Endodermal cell (in vitro differentiated cells): ENCODE data around the gene GRIP2. TPM values are rescaled to one million over a fixed set of nuclear protein-coding genes. Genes with fewer than 3 reads are reported as not detected.
A peak's percentile ranks its signal among the peaks of the same experiment; 100 is the strongest.

ENCODE experiments used
- DNase-seq: peaks from one replicate; pipeline ENCODE4 v3.0.0-alpha.2; 2017
- H3K27ac ChIP-seq: 2 replicates; pipeline ENCODE4 v1.5.1; 2013; ENCODE audit warnings: mild to moderate bottlenecking, low read depth, low read length, moderate library complexity
- H3K27me3 ChIP-seq: 2 replicates; pipeline ENCODE4 v1.6.1; 2013; ENCODE audit warnings: mild to moderate bottlenecking, low read length, moderate library complexity; ENCODE audit not compliant: insufficient read depth, control insufficient read depth, poor library complexity, severe bottlenecking
- H3K36me3 ChIP-seq: 2 replicates; pipeline ENCODE4 v1.7.0; 2013; ENCODE audit warnings: mild to moderate bottlenecking, low read length, moderate library complexity; ENCODE audit not compliant: control insufficient read depth, insufficient read depth
- H3K4me1 ChIP-seq: one replicate; pipeline ENCODE4 v1.7.0; 2013; ENCODE audit warnings: low read length; ENCODE audit not compliant: control insufficient read depth, insufficient read depth
- H3K4me3 ChIP-seq: 2 replicates; pipeline ENCODE4 v1.5.1; 2013; ENCODE audit warnings: mild to moderate bottlenecking, low read length, moderate library complexity
- H3K9ac ChIP-seq: 2 replicates; pipeline ENCODE4 v1.6.1; 2013; ENCODE audit warnings: mild to moderate bottlenecking, low read length, moderate library complexity; ENCODE audit not compliant: poor library complexity, severe bottlenecking; ENCODE audit errors: extremely low read depth
- H3K9me3 ChIP-seq: 2 replicates; pipeline ENCODE4 v1.6.1; 2013; ENCODE audit warnings: mild to moderate bottlenecking, low read length, moderate library complexity; ENCODE audit not compliant: control insufficient read depth
- H3K27ac Mint-ChIP-seq: 2 replicates; pipeline ENCODE4 v1.8.0; 2020; ENCODE audit warnings: mixed read lengths
- H3K27me3 Mint-ChIP-seq: 2 replicates; pipeline ENCODE4 v1.8.0; 2021; ENCODE audit warnings: mild to moderate bottlenecking, mixed read lengths; ENCODE audit not compliant: insufficient read depth
- H3K36me3 Mint-ChIP-seq: 2 replicates; pipeline ENCODE4 v1.8.0; 2020; ENCODE audit warnings: low read depth, mixed read lengths
- H3K4me1 Mint-ChIP-seq: 2 replicates; pipeline ENCODE4 v1.8.0; 2020; ENCODE audit warnings: mixed read lengths
- H3K4me3 Mint-ChIP-seq: 2 replicates; pipeline ENCODE4 v1.8.0; 2020; ENCODE audit warnings: mild to moderate bottlenecking, moderate library complexity, mixed read lengths
- H3K9me3 Mint-ChIP-seq: 2 replicates; pipeline ENCODE4 v1.8.0; 2020; ENCODE audit warnings: mild to moderate bottlenecking, mixed read lengths
- CTCF ChIP-seq: fragments of 200-600 bp; sonication (generic); conservative IDR thresholded peaks from 2 replicates; pipeline ENCODE4 v1.5.0; 2021; ENCODE audit warnings: antibody characterized with exemption, mild to moderate bottlenecking
- WGBS, 2 experiments: methylation state at CpG; one replicate each; pipeline versions ENCODE4 v1.1.5 to v1.1.7; 2013; ENCODE audit warnings: missing lambda C conversion rate in 2 of 2, mixed read lengths in 1 of 2; ENCODE audit not compliant: insufficient coverage in 1 of 2, insufficient read length in 1 of 2; 5-methylcytosine and 5-hydroxymethylcytosine counted together
- total RNA-seq, 2 donors: library from RNA; stranded (reverse); fragmentation: NEBNext Ultra II Directional in 1 of 2; extraction: Animal tissue kit (Norgen Biotek cat#: 25700) in 1 of 2; gene quantifications; 2 replicates in 1 of 2; 3 replicates in 1 of 2; pipeline ENCODE4 v1.2.1, GENCODE V29; 2021

The GRIP2 gene
- total RNA-seq, 2 donors from 2014 or later = 2.0 to 2.2 TPM

DNA sequence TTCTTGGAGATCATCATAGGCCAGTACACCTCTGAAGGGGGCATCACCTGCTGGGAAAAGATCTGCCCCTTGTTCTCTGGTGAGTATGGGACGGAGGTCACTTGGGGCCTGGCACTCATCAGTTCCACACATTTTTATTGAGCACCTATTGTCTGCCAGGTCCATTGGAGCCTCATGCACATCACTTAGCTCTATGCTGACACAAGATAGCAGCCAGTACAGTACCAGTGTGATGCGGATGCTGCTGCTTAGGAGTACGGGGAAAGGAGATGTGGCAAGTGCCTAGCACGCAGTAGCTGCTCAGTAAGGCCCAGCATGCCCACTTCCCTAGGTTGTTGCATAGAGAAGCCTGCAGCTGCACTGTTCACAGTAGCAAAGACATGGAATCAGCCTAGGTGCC lies 94.4 kb downstream of the GRIP2 start:
- H3K4me3 Mint-ChIP-seq = no peak overlapping the region
- no peak for DNase-seq
- Histone ChIP-seq H3K9ac (no peak overlapping the region), H3K9me3 (peaks cover 9% of the 10 kb centered on the region), H3K4me1 (no peaks in the 10 kb centered on the region), H3K36me3 (peaks cover 38% of the 10 kb centered on the region), H3K27me3 (no peaks in the 10 kb centered on the region), H3K27ac (no peak overlapping the region), H3K4me3 (no peak overlapping the region)
- no peak for TF ChIP-seq CTCF
- 91 to 95% methylated on average over 4 of the region's 4 CpGs for WGBS, 2 experiments
- peaks cover 62% of the 10 kb centered on the region for H3K36me3 Mint-ChIP-seq
- peaks cover 7% of the 10 kb centered on the region for H3K9me3 Mint-ChIP-seq
- no peak overlapping the region for H3K27ac Mint-ChIP-seq
- H3K27me3 Mint-ChIP-seq = no peaks in the 10 kb centered on the region
- no peaks in the 10 kb centered on the region for H3K4me1 Mint-ChIP-seq

DNA sequence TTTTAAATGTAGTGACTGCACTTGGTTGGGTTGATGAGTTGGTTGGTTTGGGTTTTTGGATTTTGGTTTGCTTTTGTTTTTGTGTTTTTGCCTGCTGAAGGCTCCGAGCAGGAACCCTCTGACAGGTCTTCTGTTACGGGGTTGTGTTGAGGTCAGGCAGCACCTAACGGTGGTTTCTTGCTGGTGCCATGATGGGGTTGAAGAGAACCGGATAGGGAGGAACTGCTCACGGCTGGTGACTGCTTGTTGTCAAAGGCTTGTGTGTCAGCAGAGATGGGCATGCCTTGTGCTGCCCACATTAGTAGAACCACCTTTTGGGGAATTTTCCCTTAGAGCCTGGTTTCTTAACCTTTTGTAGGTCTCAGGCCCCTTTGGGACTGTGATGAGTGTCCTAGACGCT lies 95.8 kb downstream of the GRIP2 start:
- peaks cover 2% of the 10 kb centered on the region for H3K4me1 Mint-ChIP-seq
- Histone ChIP-seq H3K36me3 (peaks cover 38% of the 10 kb centered on the region), H3K27me3 (no peaks in the 10 kb centered on the region), H3K9ac (no peak overlapping the region), H3K4me1 (no peaks in the 10 kb centered on the region), H3K27ac (no peak overlapping the region), H3K4me3 (no peak overlapping the region), H3K9me3 (peaks cover 9% of the 10 kb centered on the region)
- H3K27me3 Mint-ChIP-seq = no peaks in the 10 kb centered on the region
- DNase-seq = no peak
- H3K9me3 Mint-ChIP-seq = peaks cover 7% of the 10 kb centered on the region
- 97 to 100% methylated on average over 2 to 6 of the region's 6 CpGs for WGBS, 2 experiments
- H3K36me3 Mint-ChIP-seq = peaks cover 54% of the 10 kb centered on the region
- TF ChIP-seq CTCF = no peak
- no peak overlapping the region for H3K27ac Mint-ChIP-seq
- no peak overlapping the region for H3K4me3 Mint-ChIP-seq

DNA sequence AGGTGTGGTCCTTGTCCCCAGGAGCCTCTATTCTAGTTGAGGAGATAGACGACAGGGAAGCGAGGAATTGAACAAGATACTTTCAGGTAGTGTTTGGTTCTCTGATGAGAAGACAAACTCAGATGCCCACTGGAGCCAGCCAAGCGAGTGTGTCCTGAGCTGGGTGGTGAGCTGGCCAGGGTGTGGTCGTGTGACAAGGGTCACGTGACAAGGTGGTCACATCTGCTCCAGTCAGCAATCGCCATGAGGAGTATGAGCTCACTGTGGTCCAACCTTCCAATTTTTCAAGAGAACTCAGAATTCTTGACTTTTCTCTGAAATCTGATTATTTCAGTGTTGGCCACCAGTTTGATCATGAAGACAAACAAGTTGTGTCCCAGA lies 98.2 kb downstream of the GRIP2 start:
- Mint-ChIP-seq H3K27ac (no peak overlapping the region), H3K27me3 (no peaks in the 10 kb centered on the region), H3K4me3 (no peak overlapping the region), H3K4me1 (peaks cover 2% of the 10 kb centered on the region), H3K9me3 (no peaks in the 10 kb centered on the region), H3K36me3 (peaks cover 30% of the 10 kb centered on the region)
- peak overlapping the region; percentile 68 for H3K27ac ChIP-seq
- no peak for TF ChIP-seq CTCF
- H3K27me3 ChIP-seq = no peaks in the 10 kb centered on the region
- no peak for DNase-seq
- H3K36me3 ChIP-seq = peaks cover 19% of the 10 kb centered on the region
- 92 to 98% methylated on average over 5 to 6 of the region's 6 CpGs for WGBS, 2 experiments
- no peaks in the 10 kb centered on the region for H3K4me1 ChIP-seq
- H3K9ac ChIP-seq = no peak overlapping the region
- H3K4me3 ChIP-seq = no peak overlapping the region
- H3K9me3 ChIP-seq = no peaks in the 10 kb centered on the region
